KBM-7 (cell line): Measurements from ENCODE around the gene ANKRD36.
"Not testable (repeated sequence)": the region's sequence is repeated elsewhere in the genome, so short reads cannot be mapped to it uniquely, and the experiment has no call there.

Experiments
- DNase-seq: peaks from one replicate; pipeline ENCODE4 v3.0.0-alpha.2; 2015
- in situ Hi-C: fragments of 300-500 bp; cut with MboI; formaldehyde crosslinking; loops from 2 replicates; pipeline ENCODE4 v1.14.3; 2020; ENCODE audit warnings: low sequenced_read_pairs, low pct_unique_long_range_greater_than_20kb, mixed read lengths

Gene ANKRD36

DNA sequence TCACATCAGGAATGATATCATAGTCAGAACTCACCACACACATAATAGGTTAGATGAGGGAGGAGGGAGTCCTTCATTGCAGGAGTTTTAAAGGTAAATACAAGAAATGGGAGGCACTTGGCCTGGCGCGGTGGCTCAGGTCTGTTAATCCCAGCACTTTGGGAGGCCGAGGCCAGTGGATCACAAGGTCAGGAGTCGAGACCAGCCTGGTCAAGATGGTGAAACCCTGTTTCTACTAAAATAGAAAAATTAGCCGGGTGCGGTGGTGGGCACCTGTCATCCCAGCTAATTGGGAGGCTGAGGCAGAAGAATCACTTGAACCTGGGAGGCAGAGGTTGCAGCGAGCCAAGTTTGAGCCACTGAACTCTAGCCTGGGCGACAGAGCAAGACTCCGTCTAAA is 1.7 kb upstream of the ANKRD36 start:
- DNase-seq, in situ Hi-C loops: not testable (repeated sequence)

DNA sequence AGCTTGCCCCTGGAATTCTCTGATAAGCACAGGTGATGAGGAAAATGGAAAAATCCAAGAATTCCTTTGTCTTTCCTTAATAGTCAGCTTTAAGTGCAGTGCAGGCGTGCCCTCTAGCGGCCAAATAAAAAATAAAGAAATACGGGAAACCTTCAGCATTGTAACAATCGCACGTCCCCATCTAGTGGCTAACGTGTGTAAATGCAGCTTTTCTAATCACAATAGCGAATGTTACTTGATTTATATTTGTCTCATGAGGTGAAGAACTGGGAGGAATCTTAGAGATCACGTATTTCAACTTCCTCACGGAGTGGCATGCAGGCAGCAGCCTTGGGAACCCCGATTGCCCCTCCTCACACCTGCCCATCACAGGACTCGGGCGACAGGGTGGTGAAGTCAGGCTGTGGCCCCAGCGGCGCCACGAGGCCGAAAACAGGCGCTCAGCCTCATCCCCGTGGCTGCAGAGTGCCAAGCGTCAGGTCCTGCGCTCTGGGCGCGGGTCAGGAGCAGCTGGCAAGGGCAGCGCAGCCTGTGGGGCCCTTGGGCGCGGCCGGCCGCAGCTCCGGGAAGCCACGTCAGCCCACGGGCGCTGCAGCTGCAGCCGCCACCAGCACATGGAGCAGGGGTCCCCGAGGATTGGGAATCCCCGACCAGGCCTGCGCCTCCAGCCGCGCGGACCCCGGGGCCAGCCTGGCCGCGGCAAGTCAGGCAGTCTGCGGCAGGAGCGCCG is 468 bp upstream of the ANKRD36 start:
- in situ Hi-C loops: not testable (repeated sequence)
- DNase-seq: peak; percentile 71

DNA sequence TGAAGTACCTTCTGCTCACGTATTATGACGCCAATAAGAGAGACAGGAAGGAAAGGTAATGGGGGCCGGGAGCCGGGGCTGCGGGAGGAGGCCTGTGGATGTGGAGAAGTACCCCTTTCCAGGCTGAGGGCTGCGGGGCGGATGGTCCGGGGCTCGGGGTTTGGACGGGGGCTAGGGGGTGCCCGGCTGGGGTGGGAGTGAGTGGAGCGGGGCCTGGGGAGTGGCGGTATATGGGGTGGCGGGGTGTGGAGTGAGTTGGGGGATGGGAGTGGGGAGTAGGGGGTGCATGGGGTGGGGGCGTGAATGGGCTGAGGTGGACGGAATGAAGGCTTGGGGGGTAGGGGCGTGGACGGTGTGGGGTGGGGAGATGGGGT is 916 bp downstream of the ANKRD36 start:
- DNase-seq, in situ Hi-C loops: not testable (repeated sequence)

DNA sequence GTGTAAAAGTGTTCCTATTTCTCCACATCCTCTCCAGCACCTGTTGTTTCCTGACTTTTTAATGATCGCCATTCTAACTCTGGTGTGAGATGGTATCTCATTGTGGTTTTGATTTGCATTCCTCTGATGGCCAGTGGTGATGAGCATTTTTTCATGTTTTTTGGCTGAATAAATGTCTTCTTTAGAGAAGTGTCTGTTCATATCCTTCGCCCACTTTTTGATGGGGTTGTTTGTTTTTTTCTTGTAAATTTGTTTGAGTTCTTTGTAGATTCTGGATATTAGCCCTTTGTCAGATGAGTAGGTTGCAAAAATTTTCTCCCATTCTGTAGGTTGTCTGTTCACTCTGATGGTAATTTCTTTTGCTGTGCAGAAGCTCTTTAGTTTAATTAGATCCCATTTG is 16.1 kb downstream of the ANKRD36 start:
- DNase-seq, in situ Hi-C loops: not testable (repeated sequence)

DNA sequence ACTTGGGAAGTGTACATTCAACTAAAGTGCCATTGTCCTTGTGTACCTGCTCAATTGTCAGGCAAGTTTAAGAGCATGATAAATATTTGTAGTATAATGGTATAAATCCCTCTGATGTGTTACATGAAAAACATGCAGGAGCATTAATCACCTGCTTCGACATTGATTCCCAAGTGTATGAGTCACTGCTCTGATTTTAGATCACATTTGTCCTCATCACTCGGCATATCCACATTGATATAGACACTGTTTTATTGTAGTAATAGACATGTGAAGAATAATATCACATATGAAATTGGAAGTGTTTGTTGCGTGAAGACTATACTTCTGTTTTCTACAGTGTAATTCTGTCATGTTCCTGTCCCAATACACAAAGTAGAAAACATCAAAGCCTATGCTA is 31.1 kb downstream of the ANKRD36 start:
- in situ Hi-C loops, DNase-seq: not testable (repeated sequence)

DNA sequence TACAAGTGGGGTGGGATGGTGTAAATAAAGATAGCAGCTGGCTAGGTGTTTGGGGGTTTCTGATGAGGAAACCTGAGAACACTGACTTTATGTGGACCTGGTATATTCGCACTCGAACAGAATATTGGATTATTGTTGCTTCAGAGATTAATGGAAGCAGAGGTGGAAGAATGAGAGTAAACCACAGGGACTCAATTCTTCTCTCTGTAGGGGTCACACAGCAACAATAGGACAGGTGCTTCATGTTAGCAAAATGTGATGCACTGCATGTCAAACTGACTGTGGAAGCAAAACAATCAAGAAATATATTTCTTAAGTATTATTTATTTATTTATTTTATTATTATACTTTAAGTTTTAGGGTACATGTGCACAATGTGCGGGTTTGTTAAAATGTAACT is 53.6 kb downstream of the ANKRD36 start:
- in situ Hi-C loops, DNase-seq: not testable (repeated sequence)

DNA sequence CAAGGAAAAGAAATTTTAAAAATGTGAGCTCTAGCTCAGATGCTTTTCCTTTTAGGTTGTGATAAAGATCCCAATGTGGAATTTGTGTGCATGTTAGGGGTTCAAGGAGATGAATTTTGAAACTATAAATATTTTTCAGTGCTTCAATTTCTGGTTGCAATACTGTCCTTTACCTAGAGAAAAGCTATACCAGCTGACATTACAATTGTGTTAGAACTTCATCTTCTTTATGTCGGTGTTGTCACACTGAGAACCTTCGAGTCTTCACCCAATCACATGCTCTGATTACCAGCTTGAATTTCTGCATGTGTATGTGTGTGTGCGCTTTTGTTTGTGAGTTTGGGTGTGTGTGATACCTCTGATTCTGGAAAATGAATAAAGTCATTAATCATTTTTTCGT is 55.0 kb downstream of the ANKRD36 start:
- in situ Hi-C loops, DNase-seq: not testable (repeated sequence)

DNA sequence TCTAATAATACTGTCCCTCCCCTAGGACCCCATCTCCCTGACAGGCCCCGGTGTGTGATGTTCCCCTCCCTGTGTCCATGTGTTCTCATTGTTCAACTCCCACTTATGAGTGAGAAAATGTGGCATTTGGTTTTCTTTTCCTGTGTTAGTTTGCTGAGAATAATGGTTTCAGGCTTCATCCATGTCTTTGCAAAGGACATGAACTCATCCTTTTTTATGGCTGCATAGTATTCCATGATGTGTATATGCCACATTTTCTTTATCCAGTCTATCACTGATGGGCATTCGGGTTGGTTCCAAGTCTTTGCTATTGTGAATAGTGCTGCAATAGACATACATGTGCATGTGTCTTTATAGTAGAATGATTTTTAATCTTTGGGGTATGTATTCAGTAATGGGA is 55.6 kb downstream of the ANKRD36 start:
- DNase-seq, in situ Hi-C loops: not testable (repeated sequence)

DNA sequence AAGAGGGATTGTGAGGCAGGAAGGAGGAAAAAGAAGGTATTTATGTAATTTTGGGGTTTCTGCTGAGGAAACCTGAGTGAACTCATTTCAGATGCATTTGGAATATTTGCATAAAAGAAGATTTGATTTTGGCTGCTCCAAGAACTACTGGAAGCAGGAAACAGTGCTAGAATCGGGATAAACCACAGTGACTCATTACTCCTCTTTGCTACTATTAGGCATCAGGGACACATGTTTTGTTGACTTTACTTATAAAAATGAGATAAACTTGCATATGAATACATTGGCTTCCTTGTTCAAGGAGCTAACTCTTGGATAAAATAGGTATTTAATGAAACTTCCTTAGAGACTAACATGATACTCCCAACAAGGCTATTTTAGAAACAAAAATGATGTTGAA is 67.4 kb downstream of the ANKRD36 start:
- DNase-seq, in situ Hi-C loops: not testable (repeated sequence)

DNA sequence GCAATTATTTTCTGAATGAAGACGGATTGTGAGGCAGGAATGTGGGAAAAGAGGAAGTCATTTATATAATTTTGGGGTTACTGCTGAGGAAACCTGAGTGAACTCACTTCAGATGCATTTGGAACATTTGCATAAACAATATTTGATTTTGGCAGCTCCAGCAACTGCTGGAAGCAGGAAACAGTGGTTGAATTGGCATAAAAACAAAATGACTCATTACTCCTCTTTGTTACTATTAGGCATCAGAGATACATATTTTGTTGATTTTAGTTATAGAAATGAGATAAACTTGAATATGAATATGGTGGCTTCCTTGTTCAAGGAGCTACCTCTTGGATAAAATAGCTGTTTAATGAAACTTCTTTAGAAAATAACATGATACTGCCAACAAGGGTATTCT is 82.4 kb downstream of the ANKRD36 start:
- DNase-seq, in situ Hi-C loops: not testable (repeated sequence)

DNA sequence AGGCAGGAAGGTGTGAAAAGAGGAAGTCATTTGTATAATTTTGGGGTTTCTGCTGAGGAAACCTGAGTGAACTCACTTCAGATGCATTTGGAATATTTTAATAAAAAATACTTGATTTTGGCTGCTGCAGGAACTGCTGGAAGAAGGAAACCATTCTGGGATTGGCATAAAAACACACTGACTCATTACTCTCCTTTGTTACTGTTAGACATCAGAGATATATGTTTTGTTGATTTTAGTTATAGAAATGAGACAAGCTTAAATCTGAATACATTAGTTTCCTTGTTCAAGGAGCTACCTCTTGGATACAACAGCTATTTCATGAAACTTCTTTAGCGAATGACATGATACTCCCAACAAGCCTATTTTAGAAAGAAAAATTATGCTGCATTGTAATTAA is 84.3 kb downstream of the ANKRD36 start:
- in situ Hi-C loops, DNase-seq: not testable (repeated sequence)

DNA sequence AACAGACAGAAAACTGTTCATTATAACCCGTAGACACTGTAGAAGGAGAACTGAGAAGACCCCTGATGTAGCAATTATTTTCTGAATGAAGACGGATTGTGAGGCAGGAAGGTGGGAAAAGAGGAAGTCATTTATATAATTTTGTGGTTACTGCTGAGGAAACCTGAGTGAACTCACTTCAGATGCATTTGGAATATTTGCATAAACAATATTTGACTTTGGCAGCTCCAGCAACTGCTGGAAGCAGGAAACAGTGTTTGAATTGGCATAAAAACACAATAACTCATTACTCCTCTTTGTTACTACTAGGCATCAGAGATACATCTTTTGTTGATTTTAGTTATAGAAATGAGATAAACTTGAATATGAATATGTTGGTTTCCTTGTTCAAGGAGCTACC is 87.9 kb downstream of the ANKRD36 start:
- in situ Hi-C loops: not testable (repeated sequence)
- DNase-seq: peak; percentile 66

DNA sequence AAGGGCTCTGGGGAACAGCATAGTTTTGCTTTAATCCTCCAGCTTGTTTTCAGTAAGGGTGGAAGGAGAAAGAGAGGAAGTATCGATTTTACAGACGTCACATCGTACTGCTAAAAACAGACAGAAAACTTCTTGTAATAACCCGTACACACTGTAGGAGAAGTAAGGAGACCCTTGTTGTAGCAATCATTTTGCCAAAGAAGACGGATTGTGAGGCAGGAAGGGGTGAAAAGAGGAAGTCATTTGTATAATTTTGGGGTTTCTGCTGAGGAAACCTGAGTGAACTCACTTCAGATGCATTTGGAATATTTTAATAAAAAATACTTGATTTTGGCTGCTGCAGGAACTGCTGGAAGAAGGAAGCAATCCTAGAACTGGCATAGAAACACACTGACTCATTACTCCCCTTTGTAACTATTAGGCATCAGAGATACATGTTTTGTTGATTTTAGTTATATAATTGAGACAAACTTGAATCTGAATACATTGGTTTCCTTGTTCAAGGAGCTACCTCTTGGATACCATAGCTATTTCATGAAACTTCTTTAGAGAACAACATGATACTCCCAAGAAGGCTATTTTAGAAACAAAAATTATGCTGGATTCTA is 89.8 kb downstream of the ANKRD36 start:
- peak; percentile 52 for DNase-seq
- in situ Hi-C loops: not testable (repeated sequence)

DNA sequence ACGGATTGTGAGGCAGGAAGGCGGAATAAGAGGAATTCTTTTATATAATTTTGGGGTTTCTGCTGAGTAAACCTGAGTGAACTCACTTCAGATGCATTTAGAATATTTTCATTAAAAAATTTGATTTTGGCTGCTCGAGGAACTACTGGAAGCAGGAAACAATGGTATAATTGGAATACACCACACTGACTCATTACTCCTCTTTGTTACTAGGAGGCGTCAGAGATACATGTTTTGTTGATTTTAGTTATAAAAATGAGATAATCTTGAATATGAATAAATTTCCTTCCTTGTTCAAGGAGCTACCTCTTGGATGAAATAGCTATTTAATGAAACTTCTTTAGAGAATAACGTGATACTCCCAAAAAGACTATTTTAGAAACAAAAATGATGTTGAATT is 97.4 kb downstream of the ANKRD36 start:
- no peak for DNase-seq
- in situ Hi-C loops: no loop called here

DNA sequence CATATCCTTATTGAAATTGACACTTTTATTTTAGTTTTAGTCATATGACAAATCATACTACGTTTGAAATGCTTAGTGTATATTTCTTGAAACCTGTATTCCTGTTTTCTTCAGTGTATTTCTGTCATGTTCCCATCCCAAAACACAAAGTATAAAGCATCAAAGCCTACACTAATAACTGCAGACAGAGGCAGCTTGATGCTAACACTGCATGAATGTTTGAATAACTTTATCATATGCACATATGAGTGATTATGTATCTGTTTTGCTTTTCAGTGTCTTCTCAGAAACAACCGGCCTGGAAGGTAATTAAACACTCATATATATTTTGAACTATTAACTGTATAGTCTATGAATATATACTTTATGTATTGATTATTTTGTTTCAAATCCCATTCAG is 102.1 kb downstream of the ANKRD36 start:
- in situ Hi-C loops, DNase-seq: not testable (repeated sequence)

DNA sequence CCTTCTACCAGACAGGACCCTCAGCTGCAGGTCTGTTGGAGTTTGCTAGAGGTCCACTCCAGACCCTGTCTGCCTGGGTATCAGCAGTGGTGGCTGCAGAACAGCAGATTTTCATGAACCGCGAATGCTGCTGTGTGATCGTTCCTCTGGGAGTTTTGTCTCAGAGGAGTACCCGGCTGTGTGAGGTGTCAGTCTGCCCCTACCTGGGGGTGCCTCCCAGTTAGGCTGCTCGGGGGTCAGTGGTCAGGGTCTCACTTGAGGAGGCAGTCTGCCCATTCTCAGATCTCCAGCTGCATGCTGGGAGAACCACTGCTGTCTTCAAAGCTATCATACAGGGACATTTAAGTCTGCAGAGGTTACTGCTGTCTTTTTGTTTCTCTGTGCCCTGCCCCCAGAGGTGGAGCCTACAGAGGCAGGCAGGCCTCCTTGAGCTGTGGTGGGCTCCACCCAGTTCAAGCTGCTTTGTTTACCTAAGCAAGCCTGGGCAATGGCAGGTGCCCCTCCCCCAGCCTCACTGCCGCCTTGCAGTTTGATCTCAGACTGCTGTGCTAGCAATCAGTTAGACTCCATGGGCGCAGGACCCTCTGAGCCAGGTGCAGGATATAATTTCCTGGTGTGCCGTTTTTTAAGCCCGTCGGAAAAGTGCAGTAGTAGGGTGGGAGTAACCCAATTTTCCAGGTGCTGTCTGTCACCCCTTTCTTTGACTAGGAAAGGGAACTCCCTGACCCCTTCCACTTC is 118.1 kb downstream of the ANKRD36 start:
- in situ Hi-C loops, DNase-seq: not testable (repeated sequence)

DNA sequence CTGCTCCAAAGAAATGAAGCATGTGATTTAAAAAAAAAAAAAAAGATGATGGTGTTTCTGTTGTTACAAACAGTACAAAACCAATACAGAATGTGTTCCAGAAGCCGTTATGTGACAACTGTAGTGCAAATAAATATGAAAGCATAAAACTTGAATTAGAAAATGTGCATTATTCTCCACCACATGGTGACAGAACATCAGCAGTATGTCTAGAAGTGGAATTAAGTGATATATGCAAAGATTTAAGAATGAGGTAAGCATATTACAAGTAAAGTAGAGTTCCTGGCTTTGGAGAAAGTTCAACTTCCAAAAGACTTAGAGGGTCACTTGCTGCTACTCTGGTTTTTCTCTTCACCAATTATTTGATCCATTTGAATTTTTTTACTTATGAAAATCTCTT is 120.0 kb downstream of the ANKRD36 start:
- DNase-seq, in situ Hi-C loops: not testable (repeated sequence)

DNA sequence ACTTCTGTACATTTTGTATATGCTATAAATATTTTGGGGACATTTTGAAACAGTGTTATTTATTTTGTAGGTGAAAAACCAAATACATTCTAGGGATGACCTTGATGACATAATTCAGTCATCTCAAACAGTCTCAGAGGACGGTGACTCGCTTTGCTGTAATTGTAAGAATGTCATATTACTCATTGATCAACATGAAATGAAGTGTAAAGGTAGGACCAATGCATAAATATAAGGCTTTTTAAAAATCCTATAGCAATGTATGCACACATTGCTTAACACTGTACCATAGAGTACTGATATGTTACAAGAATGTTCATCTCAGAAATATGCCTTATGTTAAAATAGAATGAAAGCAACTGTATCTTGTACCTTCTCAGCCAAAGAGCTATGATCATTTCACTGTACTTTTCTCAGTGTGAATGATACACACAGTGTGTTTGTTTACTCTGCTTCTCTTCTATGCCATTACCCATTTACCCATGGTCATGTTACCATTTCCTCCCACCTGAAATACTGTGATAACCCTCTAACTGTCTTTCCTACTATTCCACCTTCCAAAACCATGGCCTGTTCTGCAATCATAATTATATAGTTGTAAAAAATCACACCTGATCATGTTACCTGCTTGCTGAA is 120.8 kb downstream of the ANKRD36 start:
- DNase-seq, in situ Hi-C loops: not testable (repeated sequence)

DNA sequence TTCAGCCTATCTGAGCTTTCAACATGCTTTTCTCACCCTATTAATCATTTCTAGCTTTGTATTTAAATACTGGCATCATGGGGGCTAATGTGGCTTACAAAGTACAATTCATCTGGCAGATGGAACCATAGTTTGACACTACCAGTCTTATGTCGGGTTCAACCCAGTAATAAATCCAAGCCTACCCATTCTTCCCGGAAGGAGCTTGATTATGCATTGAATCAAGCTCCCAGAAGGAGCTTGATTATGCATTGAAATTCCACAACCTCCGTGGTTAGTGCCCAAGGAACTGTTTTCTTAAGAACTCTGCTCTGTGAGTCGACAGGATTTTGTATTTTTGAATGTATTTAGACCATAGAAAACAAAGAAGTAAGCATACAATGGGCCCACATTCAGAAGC is 148.2 kb downstream of the ANKRD36 start:
- in situ Hi-C loops, DNase-seq: not testable (repeated sequence)

DNA sequence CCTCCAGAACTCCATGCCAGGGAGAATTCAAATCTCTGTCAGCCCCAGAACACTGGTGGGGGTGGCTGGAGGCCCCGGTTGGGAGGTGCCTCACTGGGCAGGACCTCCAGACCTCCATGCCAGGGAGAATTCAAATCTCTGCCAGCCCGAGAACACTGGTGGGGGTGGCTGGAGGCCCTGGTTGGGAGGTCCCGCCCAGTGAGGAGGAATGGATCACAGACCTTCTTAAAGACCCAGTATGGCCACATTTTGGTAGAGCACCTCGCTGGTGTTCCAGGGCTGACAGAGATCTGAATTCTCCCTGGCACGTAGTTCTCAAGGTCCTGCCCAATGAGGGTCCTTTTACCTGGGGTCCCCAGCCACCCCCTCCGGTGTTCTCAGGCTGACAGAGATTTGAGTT is 153.5 kb downstream of the ANKRD36 start:
- in situ Hi-C loops, DNase-seq: not testable (repeated sequence)
